VCaP (cell line): Measurements from ENCODE around the gene LRRC72.

Source experiments
- H3K27ac ChIP-seq: fragments of 450-650 bp; 2 replicates; pipeline ENCODE4 v1.5.1; 2017
- CTCF ChIP-seq: fragments of 450-650 bp; conservative IDR thresholded peaks from 2 replicates; pipeline ENCODE4 v1.5.1; 2017; ENCODE audit warnings: mild to moderate bottlenecking, moderate library complexity

Gene LRRC72

GRCh38 chr7:16594061-16594460 is 67.4 kb downstream of the LRRC72 start:
- no peak for TF ChIP-seq CTCF

GRCh38 chr7:16594676-16595075 is 68.1 kb downstream of the LRRC72 start:
- no peak for TF ChIP-seq CTCF
- no peak overlapping the region for H3K27ac ChIP-seq

More at GRCh38 chr7:16594061-16594460, 67.4 kb downstream of the LRRC72 start:
- H3K27ac ChIP-seq = no peak overlapping the region

- peak overlapping the region; percentile 14; the same call in 1 of the 2 replicates for H3K27ac ChIP-seq
These were observed 69.0 kb downstream of the LRRC72 start for GRCh38 chr7:16595596-16595995.

- H3K27ac ChIP-seq = peak overlapping the region; percentile 52; the same call in 1 of the 2 replicates
- TF ChIP-seq CTCF = no peak
These were observed 71.4 kb downstream of the LRRC72 start for GRCh38 chr7:16598015-16598414.

- no peak for TF ChIP-seq CTCF
- peak overlapping the region; percentile 52 for H3K27ac ChIP-seq
These were observed 73.2 kb downstream of the LRRC72 start for GRCh38 chr7:16599860-16600259.

GRCh38 chr7:16603633-16604032 is 77.0 kb downstream of the LRRC72 start:
- no peak overlapping the region for H3K27ac ChIP-seq
- no peak for TF ChIP-seq CTCF

GRCh38 chr7:16604054-16604453 is 77.4 kb downstream of the LRRC72 start:
- H3K27ac ChIP-seq = no peak overlapping the region
- no peak for TF ChIP-seq CTCF

GRCh38 chr7:16606704-16607103 is 80.1 kb downstream of the LRRC72 start:
- no peak for TF ChIP-seq CTCF

More at GRCh38 chr7:16606704-16607103, 80.1 kb downstream of the LRRC72 start:
- no peak overlapping the region for H3K27ac ChIP-seq
